HG02588 (cell line): ENCODE measurements around the gene CSE1L.
"Not testable (repeated sequence)": the region's sequence is repeated elsewhere in the genome, so short reads cannot be mapped to it uniquely, and the experiment has no call there.

ENCODE experiments used
- ATAC-seq: cut with Tn5 transposase; IDR thresholded peaks from one replicate; pipeline ENCODE4 v1.9.1; 2021; ENCODE audit warnings: mild to moderate bottlenecking, moderate library complexity; ENCODE audit not compliant: unreplicated experiment

The CSE1L gene, protein sequence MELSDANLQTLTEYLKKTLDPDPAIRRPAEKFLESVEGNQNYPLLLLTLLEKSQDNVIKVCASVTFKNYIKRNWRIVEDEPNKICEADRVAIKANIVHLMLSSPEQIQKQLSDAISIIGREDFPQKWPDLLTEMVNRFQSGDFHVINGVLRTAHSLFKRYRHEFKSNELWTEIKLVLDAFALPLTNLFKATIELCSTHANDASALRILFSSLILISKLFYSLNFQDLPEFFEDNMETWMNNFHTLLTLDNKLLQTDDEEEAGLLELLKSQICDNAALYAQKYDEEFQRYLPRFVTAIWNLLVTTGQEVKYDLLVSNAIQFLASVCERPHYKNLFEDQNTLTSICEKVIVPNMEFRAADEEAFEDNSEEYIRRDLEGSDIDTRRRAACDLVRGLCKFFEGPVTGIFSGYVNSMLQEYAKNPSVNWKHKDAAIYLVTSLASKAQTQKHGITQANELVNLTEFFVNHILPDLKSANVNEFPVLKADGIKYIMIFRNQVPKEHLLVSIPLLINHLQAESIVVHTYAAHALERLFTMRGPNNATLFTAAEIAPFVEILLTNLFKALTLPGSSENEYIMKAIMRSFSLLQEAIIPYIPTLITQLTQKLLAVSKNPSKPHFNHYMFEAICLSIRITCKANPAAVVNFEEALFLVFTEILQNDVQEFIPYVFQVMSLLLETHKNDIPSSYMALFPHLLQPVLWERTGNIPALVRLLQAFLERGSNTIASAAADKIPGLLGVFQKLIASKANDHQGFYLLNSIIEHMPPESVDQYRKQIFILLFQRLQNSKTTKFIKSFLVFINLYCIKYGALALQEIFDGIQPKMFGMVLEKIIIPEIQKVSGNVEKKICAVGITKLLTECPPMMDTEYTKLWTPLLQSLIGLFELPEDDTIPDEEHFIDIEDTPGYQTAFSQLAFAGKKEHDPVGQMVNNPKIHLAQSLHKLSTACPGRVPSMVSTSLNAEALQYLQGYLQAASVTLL

DNA sequence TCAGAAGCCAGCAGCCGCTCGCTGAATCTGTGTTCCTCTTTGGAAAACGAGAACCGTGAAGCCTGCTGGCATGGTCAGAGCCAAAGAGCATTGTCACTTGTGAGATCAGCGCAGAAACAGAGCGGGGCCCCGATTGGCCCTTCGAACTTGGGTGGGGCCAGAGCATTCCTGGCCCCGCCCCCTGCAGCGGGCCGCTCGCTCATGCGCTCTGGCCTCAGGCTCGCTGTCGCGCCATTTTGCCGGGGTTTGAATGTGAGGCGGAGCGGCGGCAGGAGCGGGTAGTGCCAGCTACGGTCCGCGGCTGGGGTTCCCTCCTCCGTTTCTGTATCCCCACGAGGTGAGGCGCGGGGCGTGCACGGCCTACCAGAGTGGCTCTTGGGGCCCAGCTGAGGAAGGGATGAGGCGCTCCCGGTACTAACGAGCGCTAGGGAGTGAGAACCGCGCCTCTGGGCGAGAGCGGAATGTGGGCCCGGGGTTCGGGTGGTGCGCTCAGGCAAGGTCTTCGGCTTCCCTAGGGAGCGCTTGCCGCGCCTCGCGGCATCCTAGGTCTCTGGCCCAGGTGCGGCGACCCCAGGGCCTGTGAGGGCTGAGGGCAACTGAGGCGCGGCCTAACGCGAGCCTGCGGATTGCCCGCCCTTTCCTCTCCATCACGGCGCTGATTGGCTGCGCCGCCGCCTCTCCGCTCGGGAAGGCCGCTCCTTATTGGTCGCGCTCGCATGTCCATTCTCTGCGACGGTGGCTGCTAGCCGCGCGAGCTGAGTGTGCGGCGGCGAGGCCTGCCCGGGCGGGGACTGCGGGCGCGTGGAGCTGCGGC lies at the start of gene CSE1L:
CSE1L (plus strand) TSS at position 226 of the 814 bp plus-strand sequence. CDS start 12,152 bp downstream, outside the sequence.
- peak; percentile 85 for ATAC-seq

DNA sequence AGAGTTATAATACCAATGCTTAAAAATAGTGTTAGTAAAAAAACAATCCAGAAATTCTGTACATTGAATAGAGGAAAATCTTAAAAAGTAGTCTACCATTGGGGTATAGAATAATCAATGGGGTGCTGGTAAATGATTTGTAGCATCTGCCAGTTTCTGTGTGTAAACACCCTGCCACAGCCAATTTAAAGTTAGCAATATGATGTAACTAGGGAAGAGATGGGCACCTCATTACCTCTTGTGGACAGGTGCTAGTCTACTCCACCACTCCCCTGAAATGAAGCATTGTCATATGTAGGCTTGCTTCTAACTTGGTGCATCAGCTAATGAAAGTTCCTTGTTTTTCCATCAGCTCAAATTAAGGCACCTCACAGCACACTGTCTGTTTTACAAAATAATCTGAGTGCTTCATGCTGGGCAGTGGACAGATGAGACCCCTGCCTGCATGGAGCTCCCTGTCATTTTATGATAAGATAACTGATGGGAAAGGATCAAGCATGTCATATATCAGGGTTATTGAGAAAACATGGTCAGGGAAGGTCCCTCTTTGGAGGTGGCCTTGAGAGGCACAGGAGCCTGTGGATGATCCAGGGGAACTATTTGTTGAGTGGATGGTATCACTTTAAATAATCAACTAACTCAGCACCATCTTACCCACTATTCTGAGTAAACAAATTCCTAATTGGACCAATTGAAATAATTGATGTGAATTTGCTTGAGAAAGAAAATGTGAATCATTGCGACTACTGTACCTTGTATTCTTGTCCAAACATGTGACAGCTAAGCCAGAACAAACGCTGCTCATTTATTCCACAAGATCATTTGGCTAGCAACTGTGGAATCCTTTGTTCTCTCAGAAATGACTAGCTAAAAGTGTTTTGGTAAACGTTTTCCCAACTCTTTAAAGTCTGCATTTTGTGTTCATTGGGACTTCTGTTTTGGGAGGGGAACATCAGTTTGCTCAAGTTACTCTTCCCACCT lies 45.9 kb upstream of the CSE1L start:
- ATAC-seq: no peak

DNA sequence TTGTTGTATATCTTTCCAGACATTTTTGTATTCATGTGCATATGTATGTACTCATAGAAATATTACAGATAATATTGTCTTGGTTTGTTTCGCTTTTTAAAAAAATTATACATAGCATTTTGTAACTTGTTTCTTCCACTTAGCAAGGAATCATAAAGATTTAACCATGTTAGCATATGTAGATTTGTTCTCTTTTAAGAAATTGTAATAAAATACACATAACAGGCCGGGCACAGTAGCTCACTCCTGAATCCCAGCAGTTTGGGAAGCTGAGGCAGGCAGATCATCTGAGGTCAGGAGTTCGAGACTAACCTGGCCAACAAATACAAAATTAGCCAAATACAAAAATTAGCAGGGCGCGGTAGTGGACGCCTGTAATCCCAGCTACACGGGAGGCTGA lies 44.4 kb upstream of the CSE1L start:
- ATAC-seq: no peak

DNA sequence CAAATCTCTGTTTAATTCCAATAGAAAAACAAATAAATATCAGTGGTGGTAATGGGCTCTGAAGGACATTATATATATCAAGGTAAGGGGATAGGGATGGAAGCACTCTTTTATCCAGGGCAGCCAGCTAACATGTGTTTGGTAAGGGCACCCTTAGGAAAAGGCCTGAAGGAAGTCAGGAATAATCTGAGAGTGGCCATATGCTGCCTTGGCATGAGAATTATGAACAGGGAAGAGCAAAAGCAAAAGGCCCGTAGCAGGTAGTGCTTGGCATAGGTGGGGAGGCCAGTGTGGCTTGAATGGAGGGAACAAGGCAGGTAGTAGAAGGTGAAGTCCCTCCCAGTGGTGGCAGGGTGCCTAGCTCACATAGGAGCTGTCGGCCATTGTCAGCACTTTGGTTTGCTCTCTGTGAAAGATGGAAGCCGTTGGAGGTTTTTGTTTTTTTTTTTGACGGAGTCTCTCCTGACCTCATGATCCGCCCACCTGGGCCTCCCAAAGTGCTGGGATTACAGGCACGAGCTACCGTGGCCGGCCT lies 39.6 kb upstream of the CSE1L start:
- no peak for ATAC-seq

DNA sequence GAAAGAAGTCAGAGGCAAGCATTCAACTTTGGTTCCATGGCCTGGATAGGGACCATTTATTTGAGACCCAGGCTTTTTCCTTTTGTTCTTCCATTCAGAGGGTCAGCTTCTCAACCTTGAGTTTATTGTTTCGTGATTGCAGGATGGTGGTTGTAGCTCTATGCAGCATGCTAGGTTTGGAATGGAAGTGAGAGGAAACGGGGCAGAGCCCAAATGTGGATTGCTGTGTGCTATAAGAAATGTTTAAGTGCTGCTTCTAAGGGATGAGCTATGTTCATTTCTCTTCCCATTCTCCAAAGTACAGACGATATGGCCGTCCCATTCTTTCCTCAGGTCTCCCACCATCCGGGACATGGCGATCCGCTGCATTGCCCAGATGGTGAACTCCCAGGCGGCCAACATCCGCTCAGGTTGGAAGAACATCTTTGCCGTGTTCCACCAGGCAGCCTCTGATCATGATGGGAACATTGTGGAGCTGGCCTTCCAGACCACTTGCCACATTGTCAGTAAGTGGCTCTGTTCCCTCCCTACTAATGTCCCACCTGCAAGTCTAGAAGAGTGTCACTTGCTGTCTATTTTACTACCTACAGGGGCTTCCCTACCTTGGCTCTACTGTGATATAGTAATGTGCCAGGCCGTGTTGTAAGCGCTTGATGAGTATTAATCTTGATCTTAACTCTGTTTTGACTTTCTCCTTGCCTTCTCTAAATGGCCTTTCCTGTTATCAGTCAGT lies 36.0 kb upstream of the CSE1L start:
- no peak for ATAC-seq

DNA sequence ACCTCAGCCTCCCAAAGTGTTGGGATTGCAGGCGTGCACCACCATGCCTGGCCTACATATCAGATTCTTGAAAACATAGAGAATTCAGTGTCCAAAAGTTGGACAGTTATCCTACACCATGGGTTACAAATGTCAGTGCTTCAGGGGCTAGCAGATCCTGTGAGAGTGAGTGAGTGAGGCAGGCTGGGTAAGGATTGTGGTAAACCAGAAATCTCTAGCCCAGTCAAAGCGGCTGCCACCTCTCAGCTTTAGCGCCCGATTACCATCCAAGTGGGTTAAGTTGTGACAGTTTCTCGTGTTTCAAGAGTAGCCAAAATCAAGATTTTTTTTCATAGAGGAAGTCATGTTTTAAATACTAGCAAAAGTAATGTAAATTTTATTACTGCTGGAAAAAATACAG lies 21.9 kb upstream of the CSE1L start:
- no peak for ATAC-seq

DNA sequence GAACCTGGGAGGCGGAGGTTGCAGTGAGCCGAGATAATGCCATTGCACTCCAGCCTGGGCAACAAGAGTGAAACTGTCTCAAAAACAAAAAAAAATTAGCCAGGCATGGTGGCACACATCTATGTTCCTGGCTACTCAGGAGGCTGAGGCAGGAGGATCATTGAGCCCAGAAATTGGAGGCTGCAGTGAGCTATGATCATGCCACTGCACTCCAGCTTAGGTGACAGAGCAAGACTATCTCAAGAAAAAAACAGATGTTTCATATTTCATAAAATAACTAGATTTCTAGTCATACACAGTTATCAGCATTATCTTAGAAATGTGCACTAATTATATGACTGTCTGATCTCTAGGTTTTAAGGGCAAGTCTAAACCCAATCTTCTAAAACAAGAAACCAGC lies 17.9 kb upstream of the CSE1L start:
- ATAC-seq: not testable (repeated sequence)

DNA sequence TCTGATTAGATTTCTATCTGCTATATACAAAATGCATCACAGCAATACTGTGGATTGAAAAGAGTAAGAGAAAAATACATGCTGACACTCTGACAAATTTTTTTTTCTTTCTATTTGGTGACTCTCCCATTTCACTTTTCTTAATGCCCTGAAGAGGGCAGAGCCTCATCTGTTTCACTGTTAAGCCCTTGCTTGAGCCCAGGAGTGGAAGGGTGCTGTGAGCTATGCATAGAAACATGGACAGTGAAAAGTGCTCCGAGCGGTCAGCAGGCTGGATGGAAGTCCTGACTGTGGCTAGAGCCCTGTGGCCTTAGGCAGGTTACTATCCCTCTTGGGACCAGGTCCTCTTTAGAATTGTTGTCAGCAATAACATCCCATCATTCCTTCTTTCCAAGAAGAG lies 17.4 kb upstream of the CSE1L start:
- no peak for ATAC-seq

DNA sequence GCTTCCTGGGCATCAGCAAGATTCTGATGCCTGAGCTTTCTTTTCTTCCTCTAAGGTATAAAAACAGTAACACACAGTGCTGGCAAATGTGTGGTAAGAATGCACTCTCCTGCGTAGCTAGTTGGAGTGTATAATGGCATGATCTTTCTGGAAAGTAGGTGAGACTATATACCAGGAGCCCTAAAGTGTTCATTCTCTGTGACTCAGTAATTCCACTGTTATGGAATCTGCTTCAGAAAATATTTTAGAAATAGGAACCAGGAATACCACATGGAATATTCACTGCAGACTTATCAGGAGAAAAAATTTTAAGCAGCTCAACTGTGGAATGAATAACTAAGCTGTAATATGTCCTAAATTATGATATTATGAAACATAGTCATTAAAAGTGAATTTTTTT lies 16.9 kb upstream of the CSE1L start:
- no peak for ATAC-seq

DNA sequence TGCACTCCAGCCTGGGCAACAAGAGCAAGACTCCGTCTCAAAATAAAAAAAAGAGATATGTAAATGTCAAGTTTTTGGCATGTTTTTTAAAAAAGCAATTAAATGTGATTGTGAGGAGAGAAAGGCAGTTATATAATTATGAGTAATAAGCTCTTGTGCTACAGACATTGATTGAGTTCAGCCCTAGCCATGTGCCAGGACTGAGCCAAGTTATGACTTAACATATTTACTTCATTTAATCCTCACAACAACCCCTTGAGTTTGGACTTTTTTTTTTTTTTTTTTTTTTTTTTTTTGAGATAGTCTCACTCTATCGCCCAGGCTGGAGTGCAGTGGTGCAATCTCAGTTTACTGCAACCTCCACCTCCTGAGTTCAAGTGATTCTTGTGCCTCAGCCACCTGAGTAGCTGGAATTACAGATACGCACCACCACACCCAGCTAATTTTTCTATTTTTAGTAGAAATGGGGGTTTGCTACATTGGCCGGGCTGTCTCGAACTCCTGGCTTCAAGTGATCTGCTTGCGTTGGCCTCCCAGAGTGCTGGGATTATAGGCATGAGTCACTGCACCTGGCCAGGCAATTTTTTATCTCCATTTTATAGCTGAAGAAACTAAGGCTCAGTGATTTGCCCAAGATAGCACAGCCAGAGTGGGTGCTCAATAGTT lies 15.0 kb upstream of the CSE1L start:
- ATAC-seq: no peak

DNA sequence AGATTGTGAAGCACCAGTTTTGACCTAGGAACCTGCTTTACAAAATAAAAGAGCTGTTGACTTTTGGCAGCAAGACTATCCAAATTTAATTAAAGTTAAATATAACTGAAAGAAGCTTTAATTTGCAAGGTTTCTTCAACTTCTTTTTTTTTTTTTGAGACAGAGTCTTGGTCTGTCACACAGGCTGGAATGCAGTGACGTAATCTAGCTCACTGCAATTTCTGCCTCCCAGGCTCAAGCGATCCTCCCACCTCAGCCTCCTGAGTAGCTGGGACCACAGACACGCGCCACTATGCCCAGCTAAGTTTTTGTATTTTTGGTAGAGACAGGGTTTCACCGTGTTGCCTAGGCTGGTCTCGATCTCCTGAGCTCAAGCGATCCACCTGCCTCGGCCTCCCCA lies 13.7 kb upstream of the CSE1L start:
- ATAC-seq: no peak

DNA sequence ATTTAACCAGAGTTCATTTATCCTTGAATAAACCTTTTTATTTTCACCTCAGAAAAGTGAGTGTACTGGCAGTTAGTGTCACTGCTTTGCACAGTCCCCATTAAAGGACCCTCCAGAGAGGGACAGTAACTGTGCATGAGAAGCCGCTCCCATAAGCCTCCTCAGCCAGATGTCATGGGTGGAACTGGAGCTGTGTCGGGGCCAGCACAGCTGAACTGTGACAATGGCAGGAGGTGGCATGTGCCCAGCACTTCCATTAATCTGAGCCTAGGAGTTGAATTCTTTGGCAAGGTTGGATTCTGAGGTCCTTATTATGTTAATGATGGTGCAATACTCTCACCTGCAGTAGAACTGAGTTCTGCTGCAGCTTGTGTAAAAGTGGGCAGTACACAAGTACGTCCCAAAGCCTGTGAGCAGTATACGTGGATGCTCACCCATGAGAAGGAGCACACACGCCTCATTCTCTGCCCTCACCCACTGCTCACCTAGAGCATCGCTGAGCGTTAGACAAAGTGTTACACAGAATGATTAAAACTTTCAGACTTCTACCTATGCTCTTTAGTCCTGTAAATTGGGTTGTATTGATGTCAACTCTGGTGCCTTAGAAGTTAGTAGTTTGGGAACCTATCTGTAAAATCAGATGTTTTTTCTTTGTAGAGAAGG lies 11.9 kb upstream of the CSE1L start:
- no peak for ATAC-seq

DNA sequence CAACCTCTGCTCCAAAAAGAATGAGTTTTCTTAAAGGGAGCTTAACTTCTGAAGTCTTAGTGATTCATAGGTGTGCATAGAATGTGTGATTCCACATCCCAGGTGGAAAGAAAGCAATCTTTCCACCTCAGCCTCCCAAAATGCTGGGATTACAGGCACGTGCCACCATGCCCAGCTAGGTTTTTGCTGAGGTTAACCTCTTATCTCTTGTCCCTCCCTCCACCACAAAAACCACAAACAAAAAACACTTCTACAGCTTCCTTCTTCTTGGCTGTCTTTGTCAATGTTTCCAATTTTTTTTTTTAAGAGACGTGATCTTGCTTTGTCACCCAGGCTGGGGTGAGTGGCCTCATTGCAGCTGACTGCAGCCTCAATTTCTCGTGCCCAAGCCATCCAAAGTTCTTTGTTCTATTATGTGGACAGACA lies 8.1 kb upstream of the CSE1L start:
- no peak for ATAC-seq

DNA sequence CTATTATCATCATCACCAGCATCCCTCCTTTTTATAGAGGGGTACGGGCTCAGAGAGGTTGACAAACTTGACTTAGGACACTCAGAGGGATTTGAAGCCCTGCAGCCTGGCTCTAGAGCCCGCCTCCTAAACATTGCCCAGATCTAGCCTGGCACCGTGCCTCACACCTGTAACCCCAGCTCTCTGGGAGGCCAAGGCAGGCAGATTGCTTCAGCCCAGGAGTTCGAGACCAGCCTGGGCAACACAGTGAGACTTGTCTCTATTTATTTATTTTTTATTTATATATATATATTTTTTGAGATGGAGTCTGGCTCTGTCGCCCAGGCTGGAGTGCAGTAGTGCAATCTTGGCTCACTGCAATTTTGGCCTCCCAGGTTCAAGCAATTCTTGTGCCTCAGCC lies 6.3 kb upstream of the CSE1L start:
- ATAC-seq: no peak

DNA sequence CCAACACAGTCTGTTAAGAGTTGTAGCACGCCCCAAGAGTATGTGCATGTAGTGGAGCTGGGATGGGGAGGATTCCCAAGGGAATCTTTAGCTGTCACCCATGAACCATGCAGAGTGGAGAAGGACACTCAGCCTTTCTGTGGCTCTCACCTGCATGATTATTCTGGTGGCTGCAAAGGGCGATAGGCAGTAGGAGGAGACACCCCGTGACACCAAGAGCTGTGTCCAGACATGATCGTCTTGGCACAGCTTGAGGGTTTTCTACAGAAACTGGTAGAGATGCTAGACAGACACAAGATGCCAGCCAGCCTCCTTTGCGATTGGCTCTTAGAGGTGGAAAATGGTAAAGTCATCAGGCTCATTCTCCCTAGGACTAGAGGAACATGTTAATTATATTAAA lies 3.1 kb upstream of the CSE1L start:
- no peak for ATAC-seq

DNA sequence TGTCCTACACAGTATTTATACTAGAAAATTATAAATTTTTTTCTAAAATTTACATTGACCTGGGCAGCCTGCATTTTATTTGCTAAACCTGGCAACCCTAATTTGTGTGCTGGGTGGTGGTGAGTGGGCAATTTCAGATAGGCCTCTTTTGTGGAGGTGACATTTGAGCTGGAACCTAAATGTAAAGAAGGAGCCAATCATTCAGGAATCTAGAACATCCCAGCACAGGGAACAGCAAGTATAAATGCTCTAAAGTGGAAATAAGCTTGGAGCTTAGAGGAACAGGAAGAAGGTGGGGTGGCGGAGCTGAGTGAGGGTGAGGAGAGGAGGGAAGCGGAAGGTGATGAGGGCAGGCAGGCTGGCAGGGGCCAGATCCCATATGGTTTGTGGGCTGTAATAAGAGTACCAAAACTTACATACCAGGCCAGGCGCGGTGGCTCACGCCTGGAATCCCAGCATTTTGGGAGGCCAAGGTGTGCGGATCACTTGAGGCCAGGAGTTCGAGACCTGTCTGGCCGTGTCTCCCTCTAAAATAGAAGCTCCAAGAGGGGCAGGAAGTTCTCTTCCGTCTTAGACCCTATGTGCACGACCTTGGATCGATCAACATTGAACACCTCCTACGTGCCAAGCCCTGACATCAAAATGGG lies 549 bp upstream of the CSE1L start:
- no peak for ATAC-seq

DNA sequence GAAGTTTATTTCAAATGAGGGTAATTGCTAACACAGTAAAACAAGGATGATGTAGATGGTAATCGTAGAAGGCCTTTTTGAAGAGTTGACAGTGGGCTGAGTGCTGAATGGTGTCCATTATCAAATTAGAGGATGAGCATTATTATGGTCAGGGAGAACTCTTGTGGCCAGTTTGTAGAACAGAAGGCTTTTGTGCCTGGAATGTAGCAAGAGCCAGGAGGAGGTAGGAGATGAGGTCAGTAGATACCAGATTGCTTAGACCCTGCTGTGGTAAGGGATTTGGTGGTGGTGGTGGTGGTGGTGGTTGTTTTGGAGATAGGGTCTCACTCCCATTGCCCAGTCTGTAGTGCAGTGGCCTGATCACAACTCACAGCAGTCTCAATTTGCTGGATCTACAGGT lies 6.2 kb downstream of the CSE1L start:
- ATAC-seq: no peak
